K562 (cell line): ENCODE data around the gene AGAP1. TPM values are rescaled to one million over a fixed set of nuclear protein-coding genes. Genes with fewer than 3 reads are reported as not detected.

Experiments used
- ATAC-seq: fragments of 200-7000 bp; cut with Tn5 transposase; 3 replicates; pipeline ENCODE4 v1.9.1; 2020; ENCODE audit warnings: moderate library complexity
- BruUV-seq: library from RNA; stranded (reverse); fragments of 400-500 nt; replicated peaks from 2 replicates; lab custom pipeline; 2021; lab: Mats Ljungman, UMichigan
- CTCF ChIA-PET: fragments of 300-600 bp; formaldehyde crosslinking; extraction: SDS; loops from one replicate; lab custom pipeline; 2021; ENCODE audit warnings: low intra/inter-chr PET ratio; lab: Yijun Ruan, JAX
- POLR2A ChIA-PET: fragments of 300-600, 350-650 bp; sonication (Branson Sonifier 250); formaldehyde crosslinking; extraction: SDS; loops from one replicate; lab custom pipeline; 2021; ENCODE audit warnings: antibody characterized with exemption, inconsistent platforms; lab: Yijun Ruan, JAX
- DNase-seq, 4 experiments: peaks; one replicate each; pipeline versions ENCODE4 v3.0.0 to v3.0.0-alpha.2; 2011 to 2018; ENCODE audit warnings: low spot score in 3 of 4, mixed read lengths in 3 of 4; ENCODE audit errors: extremely low read depth in 1 of 4
- FAIRE-seq: peaks from 2 replicates; lab custom pipeline; 2011; peaks lifted over from hg19 to GRCh38; lab: Jason Lieb, UNC
- H2AFZ ChIP-seq: 2 replicates; pipeline ENCODE4 v1.6.0; 2011; ENCODE audit warnings: low read depth, low read length, control low read depth, inconsistent platforms
- H3K27ac ChIP-seq: fragments of 200-600 bp; 3 replicates; pipeline ENCODE4 v1.8.0; 2011; ENCODE audit warnings: low read depth, mild to moderate bottlenecking, control low read depth, inconsistent platforms, low read length, moderate library complexity, mixed read lengths; ENCODE audit errors: extremely low read depth
- H3K27me3 ChIP-seq, 2 experiments: fragments of 300-600 bp in 1 of 2; 2 replicates in 1 of 2; 3 replicates in 1 of 2; pipeline versions ENCODE4 v1.6.0 to v1.8.0; 2011; ENCODE audit warnings: inconsistent platforms in 2 of 2, low read length in 2 of 2, mild to moderate bottlenecking in 1 of 2, mixed read lengths in 1 of 2, moderate library complexity in 1 of 2; ENCODE audit not compliant: control insufficient read depth in 2 of 2, insufficient read depth in 2 of 2
- H3K36me3 ChIP-seq: fragments of 300-600 bp; 3 replicates; pipeline ENCODE4 v1.8.0; 2011; ENCODE audit warnings: mild to moderate bottlenecking, low read length, inconsistent platforms; ENCODE audit not compliant: control insufficient read depth, insufficient read depth
- H3K4me1 ChIP-seq, 2 experiments: fragments of 200-600 bp in 1 of 2; replicated peaks in 1 of 2; 2 replicates in 1 of 2; 3 replicates in 1 of 2; pipeline versions ENCODE4 v1.5.1 to v1.8.0; 2011; ENCODE audit warnings: inconsistent platforms in 2 of 2, low read length in 2 of 2, mild to moderate bottlenecking in 1 of 2, mixed read lengths in 1 of 2, moderate library complexity in 1 of 2; ENCODE audit not compliant: control insufficient read depth in 2 of 2, insufficient read depth in 2 of 2
- H3K4me2 ChIP-seq: 2 replicates; pipeline ENCODE4 v1.6.1; 2011; ENCODE audit warnings: low read length, control low read depth, inconsistent platforms, mixed read lengths; ENCODE audit not compliant: insufficient read depth
- H3K4me3 ChIP-seq: fragments of 200-600 bp; sonication (generic), shearing (Covaris generic); 2 replicates; pipeline ENCODE4 v1.5.1; 2016; ENCODE audit warnings: control low read depth, inconsistent platforms
- H3K79me2 ChIP-seq: fragments of 200-600 bp; 3 replicates; pipeline ENCODE4 v1.8.0; 2011; ENCODE audit warnings: low read length, inconsistent platforms; ENCODE audit not compliant: control insufficient read depth, insufficient read depth
- H3K9ac ChIP-seq, 2 experiments: 2 replicates each; pipeline versions ENCODE4 v1.6.0 to v1.6.1; 2011; ENCODE audit warnings: low read depth in 2 of 2, low read length in 2 of 2, control low read depth in 1 of 2, inconsistent platforms in 1 of 2, mild to moderate bottlenecking in 1 of 2, mixed read lengths in 1 of 2; ENCODE audit not compliant: insufficient read depth in 1 of 2
- H3K9me1 ChIP-seq: one replicate; pipeline ENCODE4 v1.6.0; 2011; ENCODE audit warnings: inconsistent platforms, mild to moderate bottlenecking, low read length, moderate library complexity; ENCODE audit not compliant: control insufficient read depth, insufficient read depth
- H3K9me3 ChIP-seq: replicated peaks from 2 replicates; pipeline ENCODE4 v1.5.1; 2011; ENCODE audit warnings: low read depth, low read length, inconsistent platforms; ENCODE audit not compliant: control insufficient read depth, insufficient read depth
- H4K20me1 ChIP-seq: replicated peaks from 2 replicates; pipeline ENCODE4 v1.6.1; 2011; ENCODE audit warnings: low read length, inconsistent platforms, mixed read lengths; ENCODE audit not compliant: control insufficient read depth, insufficient read depth
- CXXC5 ChIP-seq: fragments of 250-450 bp; sonication (Bioruptor Pico); IDR thresholded peaks from 2 replicates; pipeline ENCODE4 v1.8.0; 2022; ENCODE audit warnings: inconsistent platforms, mild to moderate bottlenecking, moderate library complexity
- ILF3 ChIP-seq: fragments of 450-650 bp; IDR thresholded peaks from 2 replicates; pipeline ENCODE4 v1.6.1; 2018; ENCODE audit warnings: antibody characterized with exemption, mild to moderate bottlenecking, moderate library complexity, borderline replicate concordance
- NCOA2 ChIP-seq, 2 experiments: fragments of 450-650 bp; IDR thresholded peaks; 2 replicates each; pipeline ENCODE4 v1.6.1; 2018; ENCODE audit warnings: mild to moderate bottlenecking in 2 of 2, moderate library complexity in 1 of 2; ENCODE audit not compliant: partially characterized antibody in 2 of 2
- PRPF4 ChIP-seq: fragments of 200-400 bp; formaldehyde crosslinking; IDR thresholded peaks from one replicate; pipeline ENCODE4 v1.6.1; 2017; ENCODE audit warnings: low read length, low read depth, mild to moderate bottlenecking; ENCODE audit not compliant: insufficient read depth, poor library complexity, severe bottlenecking
- RBM15 ChIP-seq: fragments of 200-400 bp; formaldehyde crosslinking; IDR thresholded peaks from 2 replicates; pipeline ENCODE4 v1.6.1; 2018; ENCODE audit warnings: mild to moderate bottlenecking, low read length, moderate library complexity; ENCODE audit not compliant: insufficient read depth
- RFX7 ChIP-seq: fragments of 250-450 bp; sonication (Bioruptor Pico); IDR thresholded peaks from 2 replicates; pipeline ENCODE4 v1.5.1; 2021; ENCODE audit warnings: mild to moderate bottlenecking
- TAL1 ChIP-seq: fragments of 450-650 bp; IDR thresholded peaks from 2 replicates; pipeline ENCODE4 v1.6.1; 2016; ENCODE audit warnings: mild to moderate bottlenecking
- ZNF57 ChIP-seq: fragments of 450-650 bp; formaldehyde crosslinking; IDR thresholded peaks from 2 replicates; pipeline ENCODE4 v1.4.0; 2020; ENCODE audit warnings: mild to moderate bottlenecking, moderate library complexity
- WGBS: fragments of 100-300 bp; shearing (Covaris generic); methylation state at CpG from one replicate; pipeline ENCODE4 v1.1.6; 2016; ENCODE audit warnings: low coverage, mixed read lengths; ENCODE audit not compliant: insufficient coverage; ENCODE audit errors: missing lambda C conversion rate; 5-methylcytosine and 5-hydroxymethylcytosine counted together
- in situ Hi-C: fragments of 300-500 bp; cut with MboI; formaldehyde crosslinking; loops from 4 replicates; pipeline ENCODE4 v1.15.0; 2018; ENCODE audit warnings: inconsistent platforms, mixed read lengths
- intact Hi-C: fragments of 100-400 bp; cut with micrococcal nuclease; formaldehyde crosslinking; loops from 2 replicates; pipeline ENCODE4 v1.14.2; 2022
- polyA plus RNA-seq, 8 experiments: library from polyadenylated mRNA; depleted of rRNA in 4 of 8; stranded (reverse) in 5 of 8; unstranded in 3 of 8; fragments of >200 nt; fragmentation: Nextera tagmentation in 2 of 8; fragmentation: Illumina TruSeq in 1 of 8; extraction: Ambion mirVana in 2 of 8; extraction: Trizol in 1 of 8; gene quantifications; 2 replicates each; pipeline versions ENCODE4 v1.2.1 to v1.2.3, GENCODE V29; 2011 to 2014; ENCODE audit warnings: inconsistent platforms in 1 of 8, missing spikeins in 1 of 8
- total RNA-seq, 7 experiments: library from RNA; depleted of rRNA in 6 of 7; stranded (reverse); fragments of >200 nt in 6 of 7; fragmentation: Illumina TruSeq in 2 of 7; extraction: Trizol in 2 of 7; gene quantifications; 2 replicates each; pipeline versions ENCODE4 v1.2.1 to v1.2.3, GENCODE V29; 2011 to 2021; ENCODE audit warnings: low replicate concordance in 1 of 7
- TF ChIP-seq, protein P1 (sequence below): fragments of 250-450 bp; sonication (Bioruptor Pico); IDR thresholded peaks from 2 replicates; pipeline ENCODE4 v1.5.0; 2021; ENCODE audit warnings: mild to moderate bottlenecking, moderate library complexity

AGAP1 gene
- total and polyA plus RNA-seq, 9 of the 15 experiments (the other 6 are each of a cell fraction or from before 2014, with no cell fraction given), result 1.3 to 24.0 (median 10.6) TPM

DNA sequence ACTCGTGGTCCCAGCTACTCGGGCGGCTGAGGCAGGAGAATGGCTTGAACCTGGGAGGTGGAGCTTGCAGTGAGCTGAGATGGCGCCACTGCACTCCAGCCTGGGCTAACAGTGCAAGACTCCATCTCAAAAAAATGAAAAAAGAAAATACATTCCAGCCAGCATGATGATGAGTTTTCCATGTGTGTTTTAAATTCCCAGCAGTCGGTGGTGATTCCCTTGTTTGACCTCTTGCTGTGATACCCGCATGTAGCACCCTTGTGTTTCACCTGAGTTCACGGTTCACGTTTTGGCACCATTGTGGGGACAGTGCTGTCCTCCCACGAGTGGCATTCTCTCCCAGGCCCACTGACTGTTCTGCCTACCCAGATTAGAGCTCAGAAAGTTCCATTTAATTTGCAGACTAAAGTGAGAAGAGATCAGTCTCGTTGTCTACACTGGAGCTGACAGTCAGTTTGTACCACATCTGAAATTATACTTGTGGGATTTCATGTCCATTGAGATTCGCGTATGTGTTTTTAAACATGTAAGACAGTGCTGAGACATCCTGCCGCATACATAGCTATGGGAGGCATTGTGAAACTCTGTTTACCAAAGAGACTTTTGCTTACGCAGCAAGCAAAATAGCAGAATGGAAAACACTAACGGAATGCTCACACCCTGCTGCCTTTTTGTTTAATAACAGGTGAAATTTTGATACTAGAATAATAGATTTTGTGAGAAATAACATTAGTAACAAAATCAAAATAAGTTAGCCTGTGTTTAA lies 517.3 kb downstream of the AGAP1 start:
- in situ Hi-C loops (no loop called here), intact Hi-C loops (no loop called here)
- no peaks in the 10 kb centered on the region for H4K20me1 ChIP-seq
- H3K9me1 ChIP-seq, result no peaks in the 10 kb centered on the region
- H2AFZ ChIP-seq, result no peak overlapping the region
- DNase-seq, result no peak
- no peak overlapping the region for H3K4me2 ChIP-seq
- H3K9me3 ChIP-seq, result no peaks in the 10 kb centered on the region
- FAIRE-seq, result no peak
- ATAC-seq, result no peak
- no peaks in the 10 kb centered on the region for H3K36me3 ChIP-seq
- ChIA-PET POLR2A (no interaction called here), CTCF (no interaction called here)
- H3K9ac ChIP-seq, result no peak overlapping the region
- H3K79me2 ChIP-seq, result no peaks in the 10 kb centered on the region
- H3K27me3 ChIP-seq, result no peaks in the 10 kb centered on the region
- no peak overlapping the region for H3K27ac ChIP-seq
- no TSS peak for BruUV-seq
- H3K4me1 ChIP-seq, result no peaks in the 10 kb centered on the region; a peak in 1 of 5 replicates
- no peak overlapping the region for H3K4me3 ChIP-seq
- TF ChIP-seq ZNF57 (no peak), NCOA2 (IDR thresholded peaks at IDR 0.05; ENCODE audit: partially characterized antibody in 2 of 2) (no peak), PRPF4 (no peak), RBM15 (no peak), CXXC5 (CRISPR knock-in tag) (no peak), RFX7 (CRISPR knock-in tag) (no peak), TAL1 (no peak), ILF3 (no peak)
- TF ChIP-seq, protein P1, sequence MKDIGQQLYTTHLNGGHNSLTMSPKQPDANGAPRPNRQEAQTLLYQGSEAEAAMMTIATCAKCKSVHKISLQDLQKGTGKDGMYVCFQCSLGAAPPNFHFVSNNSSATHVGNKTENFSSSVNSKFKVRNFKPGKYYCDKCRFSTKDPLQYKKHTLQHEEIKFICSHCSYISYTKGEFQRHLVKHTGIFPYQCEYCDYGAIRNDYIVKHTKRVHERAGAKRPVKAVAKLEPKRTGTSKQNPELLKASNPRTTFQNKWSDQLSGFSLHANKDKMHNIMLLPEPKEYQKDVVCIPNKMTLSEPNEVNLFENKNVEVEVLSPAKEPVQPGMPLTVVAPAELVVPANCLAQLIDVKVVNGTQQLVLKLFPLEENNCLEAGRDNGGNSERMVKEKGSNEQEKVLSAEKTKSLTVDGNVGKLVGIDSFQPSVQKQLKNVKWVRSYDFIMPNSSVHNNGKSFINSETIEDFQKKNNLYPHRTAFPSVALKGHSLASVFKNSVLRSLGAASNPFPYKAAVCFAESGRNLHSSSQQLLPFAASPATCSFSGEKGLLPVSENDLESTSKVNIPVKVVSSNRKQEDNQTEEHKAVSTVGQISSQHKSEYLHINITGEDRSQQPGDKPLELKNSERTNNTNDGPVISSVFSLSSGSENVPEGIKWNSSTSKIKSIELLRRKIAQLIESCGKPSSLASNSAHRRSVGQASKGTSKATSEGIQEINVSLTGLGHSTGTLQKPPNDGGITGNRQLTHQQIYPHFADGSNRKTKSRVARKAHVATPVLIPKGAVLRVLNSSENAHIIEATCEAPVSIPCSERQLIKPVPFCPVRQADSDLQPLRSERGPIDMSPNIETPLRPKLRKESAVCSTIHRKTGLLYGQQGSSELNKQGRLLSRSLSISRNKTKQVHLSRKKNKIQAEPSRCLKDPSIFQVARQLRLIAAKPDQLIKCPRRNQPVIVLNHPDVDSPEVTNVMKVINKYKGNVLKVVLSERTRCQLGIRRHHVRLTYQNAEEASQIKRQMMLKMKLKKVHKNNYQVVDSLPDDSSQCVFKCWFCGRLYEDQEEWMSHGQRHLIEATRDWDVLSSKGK (CRISPR knock-in tag), result no peak
- TF ChIP-seq, all 486 proteins: peak for 0
- 79% methylated on average over 12 of the region's 15 CpGs for WGBS
